ENCODE measurements around the gene GRAMD1B. TPM values are rescaled to one million over a fixed set of nuclear protein-coding genes. Genes with fewer than 3 reads are reported as not detected.

Gene GRAMD1B
- total RNA-seq, 2 donors from 2014 or later, result 2.1 to 5.7 TPM

DNA sequence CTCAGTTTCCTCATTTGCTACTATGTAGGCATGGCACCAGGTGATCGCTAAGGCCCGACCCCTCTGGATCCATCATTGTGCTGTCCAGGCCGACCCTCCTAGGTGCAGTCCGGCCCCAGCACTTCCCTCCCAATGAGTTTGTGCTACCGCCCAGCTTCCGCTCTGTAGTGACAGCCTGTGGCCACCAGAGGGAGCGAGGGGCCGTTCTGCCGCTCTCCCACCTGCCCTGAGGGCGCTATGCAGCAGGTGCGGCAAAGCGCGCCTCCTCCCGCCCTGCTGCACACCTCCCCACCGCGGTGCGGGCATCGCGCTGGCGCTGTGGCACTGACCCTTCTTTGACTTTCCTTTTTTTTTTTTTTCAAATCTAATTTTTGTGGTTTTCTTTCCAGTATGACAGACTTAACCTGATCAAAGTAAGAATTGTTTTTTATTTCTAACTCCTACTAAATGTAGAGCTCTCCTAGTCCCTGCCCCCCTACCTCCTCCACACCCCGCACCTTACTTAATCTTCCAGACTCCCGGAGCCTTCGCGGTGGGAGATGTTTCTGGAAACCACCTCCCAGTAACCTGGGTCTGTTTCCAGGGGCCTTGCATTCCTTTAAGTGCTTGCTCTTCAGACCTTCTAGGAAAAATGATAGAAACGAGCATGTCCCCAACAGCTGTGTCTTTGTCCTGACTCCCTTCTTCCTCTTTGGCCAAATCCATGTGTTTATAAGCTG lies 150.6 kb downstream of the GRAMD1B start:
- DNase-seq (ENCODE audit: low spot score), result no peak
- no peaks in the 10 kb centered on the region for H3K36me3 ChIP-seq
- H3K27me3 ChIP-seq (replicated peaks; ENCODE audit: insufficient read depth), result no peaks in the 10 kb centered on the region
- H3K4me3 ChIP-seq, result no peak overlapping the region
- H3K4me1 ChIP-seq (ENCODE audit: control insufficient read depth in 1 of 2, low read depth in 2 of 2), result no peaks in the 10 kb centered on the region
- TF ChIP-seq CTCF (IDR thresholded peaks at IDR 0.05), result peak; percentile 70
- no peaks in the 10 kb centered on the region for H3K9me3 ChIP-seq
- no peak overlapping the region for H3K27ac ChIP-seq
- no peak for ATAC-seq (ENCODE audit: insufficient number of reproducible peaks, low FRiP score, low read depth)

GRCh38 chr11:123581651-123582399 lies 151.8 kb downstream of the GRAMD1B start:
- Histone ChIP-seq H3K9me3 (no peaks in the 10 kb centered on the region), H3K27me3 (replicated peaks; ENCODE audit: insufficient read depth) (no peaks in the 10 kb centered on the region), H3K4me3 (no peak overlapping the region), H3K4me1 (ENCODE audit: control insufficient read depth in 1 of 2, low read depth in 2 of 2) (no peaks in the 10 kb centered on the region), H3K27ac (no peak overlapping the region), H3K36me3 (no peaks in the 10 kb centered on the region)
- TF ChIP-seq CTCF (IDR thresholded peaks at IDR 0.05), result no peak
- DNase-seq (ENCODE audit: low spot score) (no peak), ATAC-seq (ENCODE audit: insufficient number of reproducible peaks, low FRiP score, low read depth) (no peak)

DNA sequence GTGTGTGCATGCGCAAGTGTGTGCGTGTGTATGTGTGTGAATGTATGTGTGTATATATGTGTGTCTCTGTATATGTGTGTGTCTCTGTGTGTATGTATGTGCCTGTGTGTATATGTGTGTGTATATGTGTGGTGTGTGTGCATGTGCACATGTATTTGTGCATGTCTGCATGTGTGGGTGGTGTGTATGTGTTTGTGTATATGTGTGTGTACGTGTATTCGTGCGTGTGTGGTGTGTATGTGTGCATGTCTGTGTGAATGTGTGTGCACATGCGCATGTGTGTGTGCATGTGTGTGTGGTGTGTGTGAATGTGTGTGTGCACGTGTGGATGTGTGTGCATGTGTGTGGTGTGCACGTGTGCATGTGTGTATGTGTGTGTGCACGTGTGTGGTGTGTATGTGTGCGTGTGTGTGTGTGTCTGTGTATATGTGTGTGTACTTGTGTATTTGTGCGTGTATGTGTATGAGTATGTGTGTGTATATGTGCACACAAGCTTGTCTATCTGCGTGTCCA lies 153.0 kb downstream of the GRAMD1B start:
- no peak for TF ChIP-seq CTCF (IDR thresholded peaks at IDR 0.05)

DNA sequence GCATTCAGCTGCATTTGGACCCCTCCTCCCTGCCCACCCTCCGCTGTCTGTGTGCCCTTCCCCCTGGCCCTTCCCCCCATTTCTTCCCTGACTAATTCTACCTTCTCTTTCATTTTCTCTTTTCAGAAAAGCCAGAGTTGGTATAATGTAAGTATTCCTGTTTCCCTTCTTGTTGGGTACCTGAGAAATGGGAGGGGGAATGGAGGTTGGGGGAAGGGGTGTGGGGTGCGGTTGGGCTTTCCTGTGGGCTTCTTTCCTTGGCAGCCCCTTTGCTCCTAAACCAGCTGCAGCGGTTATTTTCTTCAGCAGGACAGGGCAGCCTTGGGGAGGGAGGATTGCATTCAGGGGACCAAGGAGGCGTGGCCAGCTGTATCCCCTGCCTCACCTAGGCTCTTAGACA lies 154.1 kb downstream of the GRAMD1B start:
- H3K4me1 ChIP-seq (ENCODE audit: control insufficient read depth in 1 of 2, low read depth in 2 of 2), result no peaks in the 10 kb centered on the region
- no peak overlapping the region for H3K4me3 ChIP-seq
- no peaks in the 10 kb centered on the region for H3K36me3 ChIP-seq
- no peak overlapping the region for H3K27ac ChIP-seq
- ATAC-seq (ENCODE audit: insufficient number of reproducible peaks, low FRiP score, low read depth), result no peak
- H3K27me3 ChIP-seq (replicated peaks; ENCODE audit: insufficient read depth), result no peaks in the 10 kb centered on the region
- DNase-seq (ENCODE audit: low spot score), result no peak
- no peak for TF ChIP-seq CTCF (IDR thresholded peaks at IDR 0.05)
- no peaks in the 10 kb centered on the region for H3K9me3 ChIP-seq

More for the DNA sequence above, 153.0 kb downstream of the GRAMD1B start:
- no peak overlapping the region for H3K27ac ChIP-seq
- DNase-seq (ENCODE audit: low spot score) (no peak), ATAC-seq (ENCODE audit: insufficient number of reproducible peaks, low FRiP score, low read depth) (no peak)
- H3K27me3 ChIP-seq (replicated peaks; ENCODE audit: insufficient read depth), result no peaks in the 10 kb centered on the region
- H3K4me1 ChIP-seq (ENCODE audit: control insufficient read depth in 1 of 2, low read depth in 2 of 2), result no peaks in the 10 kb centered on the region
- no peaks in the 10 kb centered on the region for H3K9me3 ChIP-seq
- no peak overlapping the region for H3K4me3 ChIP-seq
- H3K36me3 ChIP-seq, result no peaks in the 10 kb centered on the region

- Histone ChIP-seq H3K36me3 (no peaks in the 10 kb centered on the region), H3K4me3 (no peak overlapping the region), H3K4me1 (ENCODE audit: control insufficient read depth in 1 of 2, low read depth in 2 of 2) (no peaks in the 10 kb centered on the region), H3K9me3 (no peaks in the 10 kb centered on the region), H3K27me3 (replicated peaks; ENCODE audit: insufficient read depth) (no peaks in the 10 kb centered on the region), H3K27ac (no peak overlapping the region)
- TF ChIP-seq CTCF (IDR thresholded peaks at IDR 0.05), result no peak
- DNase-seq (ENCODE audit: low spot score), result no peak
- no peak for ATAC-seq (ENCODE audit: insufficient number of reproducible peaks, low FRiP score, low read depth)
Observed at GRCh38 chr11:123584737-123585136, 154.7 kb downstream of the GRAMD1B start.
